ENCODE measurements around the gene ARSG.

GRCh38 chr17:68439656-68440290, 148.5 kb downstream of the ARSG start:
- TF ChIP-seq FOXM1 (IDR thresholded peaks at IDR 0.05; ENCODE audit: borderline replicate concordance), result no peak
- TF ChIP-seq TARDBP (IDR thresholded peaks at IDR 0.05), result no peak
- no peak for TF ChIP-seq HDGF (IDR thresholded peaks at IDR 0.05; ENCODE audit: borderline replicate concordance)
- no peak for TF ChIP-seq FOXA1 (IDR thresholded peaks at IDR 0.05)
- no peak for TF ChIP-seq SP1 (IDR thresholded peaks at IDR 0.05)
- TF ChIP-seq SUZ12 (IDR thresholded peaks at IDR 0.05), result no peak
- TF ChIP-seq BHLHE40 (IDR thresholded peaks at IDR 0.05; ENCODE audit: borderline replicate concordance), result no peak
- no peak for TF ChIP-seq L3MBTL2 (conservative IDR thresholded peaks at IDR 0.05)
